CD4-positive, CD25-positive, alpha-beta regulatory T cell (primary cell): ENCODE measurements around the gene ATP5F1E. TPM values are rescaled to one million over a fixed set of nuclear protein-coding genes. Genes with fewer than 3 reads are reported as not detected.

Source experiments
- ATAC-seq, 2 donors: fragments of 150-1000 bp; cut with Tn5 transposase; one replicate each; pipeline ENCODE4 v1.10.0; 2021; ENCODE audit warnings: low read depth in 2 of 2, moderate number of reproducible peaks in 2 of 2, moderate library complexity in 1 of 2
- DNase-seq, 3 donors: peaks; one replicate each; pipeline versions ENCODE4 v3.0.0 to v3.0.0-alpha.2; 2012 to 2022; ENCODE audit warnings: mixed read lengths in 1 of 3
- H3K27ac ChIP-seq: one replicate; pipeline ENCODE4 v1.7.0; 2013; ENCODE audit warnings: mild to moderate bottlenecking, low read length; ENCODE audit not compliant: insufficient read depth, poor library complexity, severe bottlenecking
- H3K27me3 ChIP-seq: one replicate; pipeline ENCODE4 v1.7.0; 2013; ENCODE audit warnings: low read length; ENCODE audit not compliant: control insufficient read depth, insufficient read depth
- H3K36me3 ChIP-seq: one replicate; pipeline ENCODE4 v1.7.0; 2013; ENCODE audit warnings: mild to moderate bottlenecking, low read length, moderate library complexity; ENCODE audit not compliant: control insufficient read depth, insufficient read depth
- H3K4me1 ChIP-seq: 2 replicates; pipeline ENCODE4 v1.7.0; 2013; ENCODE audit warnings: mild to moderate bottlenecking, low read length; ENCODE audit not compliant: insufficient read depth, control insufficient read depth, poor library complexity, severe bottlenecking
- H3K4me3 ChIP-seq: one replicate; pipeline ENCODE4 v1.7.0; 2013; ENCODE audit warnings: low read depth, mild to moderate bottlenecking, low read length, moderate library complexity
- H3K9me3 ChIP-seq, 2 experiments: 1 replicate in 1 of 2; 2 replicates in 1 of 2; pipeline ENCODE4 v1.7.0; 2013; ENCODE audit warnings: low read length in 2 of 2, mild to moderate bottlenecking in 1 of 2, moderate library complexity in 1 of 2; ENCODE audit not compliant: control insufficient read depth in 2 of 2
- H3K27ac Mint-ChIP-seq, 3 donors: one replicate each; pipeline ENCODE4 v1.8.0; 2020 to 2022; ENCODE audit warnings: mild to moderate bottlenecking in 3 of 3, mixed read lengths in 3 of 3, moderate library complexity in 2 of 3
- H3K27me3 Mint-ChIP-seq: one replicate; pipeline ENCODE4 v1.8.0; 2022; ENCODE audit warnings: mild to moderate bottlenecking, mixed read lengths
- H3K36me3 Mint-ChIP-seq: one replicate; pipeline ENCODE4 v1.8.0; 2020; ENCODE audit warnings: mixed read lengths
- H3K4me1 Mint-ChIP-seq, 4 donors: one replicate each; pipeline ENCODE4 v1.8.0; 2020 to 2022; ENCODE audit warnings: mixed read lengths in 4 of 4, mild to moderate bottlenecking in 1 of 4
- H3K4me3 Mint-ChIP-seq, 4 donors: one replicate each; pipeline ENCODE4 v1.8.0; 2020 to 2022; ENCODE audit warnings: mild to moderate bottlenecking in 4 of 4, mixed read lengths in 4 of 4, moderate library complexity in 3 of 4
- H3K9me3 Mint-ChIP-seq, 7 donors: one replicate each; pipeline ENCODE4 v1.8.0; 2020 to 2022; ENCODE audit warnings: mixed read lengths in 7 of 7, mild to moderate bottlenecking in 3 of 7, moderate library complexity in 2 of 7
- polyA plus RNA-seq, 4 donors: library from polyadenylated mRNA; unstranded; fragments of 300-500 nt; fragmentation: Illumina TruSeq; gene quantifications; one replicate each; pipeline ENCODE4 v1.2.3, GENCODE V29; 2021
- total RNA-seq: library from RNA; stranded (reverse); gene quantifications from one replicate; pipeline ENCODE4 v1.2.3, GENCODE V29; 2022

Gene ATP5F1E
- total and polyA plus RNA-seq, 5 donors from 2014 or later: 54.9 to 145 (median 89.2) TPM

GRCh38 chr20:59008715-59009336 is 23.3 kb downstream of the ATP5F1E start:
- H3K27ac ChIP-seq: no peak overlapping the region
- no peak overlapping the region for H3K27ac Mint-ChIP-seq
- DNase-seq (no peak), ATAC-seq (no peak)
- H3K4me1 Mint-ChIP-seq: peaks cover 5 to 49% (median 38%) of the 10 kb centered on the region in 4 donors
- no peaks in the 10 kb centered on the region for H3K36me3 ChIP-seq
- H3K4me1 ChIP-seq: peaks cover 37% of the 10 kb centered on the region
- H3K9me3 Mint-ChIP-seq: peaks cover 0 to 1% (median 0%) of the 10 kb centered on the region in 7 donors
- H3K36me3 Mint-ChIP-seq: no peaks in the 10 kb centered on the region
- no peak overlapping the region for H3K4me3 ChIP-seq
- H3K4me3 Mint-ChIP-seq: peak overlapping the region in 2 of 4 donors; percentile 44 to 73
- peaks cover 4% of the 10 kb centered on the region for H3K27me3 Mint-ChIP-seq
- H3K27me3 ChIP-seq: no peaks in the 10 kb centered on the region
- no peaks in the 10 kb centered on the region for H3K9me3 ChIP-seq

GRCh38 chr20:59007665-59008511 is 24.2 kb downstream of the ATP5F1E start:
- no peaks in the 10 kb centered on the region for H3K9me3 ChIP-seq
- peaks cover 33% of the 10 kb centered on the region for H3K4me1 ChIP-seq
- no peak for DNase-seq
- Mint-ChIP-seq H3K4me1 (peaks cover 4 to 51% (median 39%) of the 10 kb centered on the region in 4 donors), H3K36me3 (no peaks in the 10 kb centered on the region), H3K4me3 (peak overlapping the region; percentile 61 to 85 (median 76)), H3K27ac (peak overlapping the region in 2 of 3 donors; percentile 59 to 86), H3K27me3 (peaks cover 4% of the 10 kb centered on the region), H3K9me3 (peaks cover 0 to 1% (median 0%) of the 10 kb centered on the region in 7 donors)
- no peak for ATAC-seq
- no peak overlapping the region for H3K27ac ChIP-seq
- H3K36me3 ChIP-seq: no peaks in the 10 kb centered on the region
- H3K27me3 ChIP-seq: no peaks in the 10 kb centered on the region
- H3K4me3 ChIP-seq: no peak overlapping the region

DNA sequence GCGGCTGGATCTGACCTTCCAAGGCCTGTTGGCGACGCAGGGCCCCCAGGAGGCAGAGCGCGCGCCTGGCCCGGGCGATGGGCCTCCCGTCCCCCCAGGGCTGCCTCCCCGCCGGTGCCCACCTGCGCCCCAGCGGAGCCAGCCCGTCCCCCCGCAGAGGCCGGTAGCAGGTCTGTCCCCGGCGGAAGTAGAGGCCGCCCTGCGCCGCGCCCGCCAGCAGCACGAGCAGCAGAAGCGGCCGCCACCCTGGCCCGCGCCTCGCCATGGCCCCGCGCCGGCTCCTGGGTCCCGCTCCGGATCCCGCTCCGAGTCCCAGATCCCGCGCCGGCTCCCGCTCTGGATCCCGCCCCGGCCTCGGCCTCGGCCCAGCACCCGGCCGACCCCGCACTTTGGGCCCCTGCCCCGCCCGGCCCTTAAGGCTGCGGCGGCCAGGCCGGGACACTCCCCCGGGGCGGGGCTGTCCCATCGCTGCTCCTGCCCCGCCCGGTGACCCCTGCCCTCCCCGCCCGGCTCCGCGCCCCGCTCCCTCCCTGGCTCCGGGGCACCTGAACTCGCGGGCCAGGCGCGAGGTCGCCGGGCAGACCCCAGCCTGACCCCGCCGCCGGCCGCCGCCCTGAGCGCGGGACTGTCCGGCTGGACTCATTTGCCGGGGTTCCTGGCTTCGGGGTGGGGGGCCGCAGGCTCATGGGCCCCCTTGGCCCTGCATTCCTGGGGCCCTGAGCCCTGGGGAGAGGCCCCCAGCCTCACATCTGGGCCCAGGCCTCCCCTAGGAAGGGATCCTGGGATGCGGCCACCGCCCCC is 25.1 kb downstream of the ATP5F1E start, which contains the start of gene CTSZ:
Gene CTSZ (minus strand): TSS at position 391 of the 801 bp plus-strand sequence. CDS start 126 bp downstream, at position 265.
- peak; percentile 32 to 60 (median 44) for DNase-seq
- peak within 1 kb of the TSS in 2 of 3 donors; percentile 86 to 99 for H3K27ac Mint-ChIP-seq
- H3K4me1 ChIP-seq: peaks cover 33% of the 10 kb centered on the region
- no peaks in the 10 kb centered on the region for H3K27me3 ChIP-seq
- H3K4me3 Mint-ChIP-seq: peak within 1 kb of the TSS; percentile 82 to 90 (median 86)
- peak; percentile 45 to 46 for ATAC-seq
- H3K36me3 ChIP-seq: no peaks in the 10 kb centered on the region
- peaks cover 0 to 55% (median 38%) of the 10 kb centered on the region in 4 donors for H3K4me1 Mint-ChIP-seq
- H3K36me3 Mint-ChIP-seq: no peaks in the 10 kb centered on the region
- H3K4me3 ChIP-seq: peak within 1 kb of the TSS; percentile 62
- H3K27ac ChIP-seq: peak within 1 kb of the TSS; percentile 72
- peaks cover 0 to 1% (median 0%) of the 10 kb centered on the region in 7 donors for H3K9me3 Mint-ChIP-seq
- H3K9me3 ChIP-seq: no peaks in the 10 kb centered on the region
- H3K27me3 Mint-ChIP-seq: no peaks in the 10 kb centered on the region

- Mint-ChIP-seq H3K4me3 (peak overlapping the region; percentile 82 to 90 (median 86)), H3K36me3 (no peaks in the 10 kb centered on the region), H3K9me3 (peaks cover 0 to 1% (median 0%) of the 10 kb centered on the region in 7 donors), H3K27me3 (no peaks in the 10 kb centered on the region), H3K4me1 (peaks cover 0 to 50% (median 32%) of the 10 kb centered on the region in 4 donors), H3K27ac (peak overlapping the region in 2 of 3 donors; percentile 91 to 99)
- H3K4me3 ChIP-seq: peak overlapping the region; percentile 62
- H3K36me3 ChIP-seq: no peaks in the 10 kb centered on the region
- peak overlapping the region; percentile 72 for H3K27ac ChIP-seq
- H3K4me1 ChIP-seq: peaks cover 33% of the 10 kb centered on the region
- ATAC-seq (no peak), DNase-seq (no peak)
- no peaks in the 10 kb centered on the region for H3K9me3 ChIP-seq
- H3K27me3 ChIP-seq: no peaks in the 10 kb centered on the region
Measured at GRCh38 chr20:59006167-59006863, 25.8 kb downstream of the ATP5F1E start.

DNA sequence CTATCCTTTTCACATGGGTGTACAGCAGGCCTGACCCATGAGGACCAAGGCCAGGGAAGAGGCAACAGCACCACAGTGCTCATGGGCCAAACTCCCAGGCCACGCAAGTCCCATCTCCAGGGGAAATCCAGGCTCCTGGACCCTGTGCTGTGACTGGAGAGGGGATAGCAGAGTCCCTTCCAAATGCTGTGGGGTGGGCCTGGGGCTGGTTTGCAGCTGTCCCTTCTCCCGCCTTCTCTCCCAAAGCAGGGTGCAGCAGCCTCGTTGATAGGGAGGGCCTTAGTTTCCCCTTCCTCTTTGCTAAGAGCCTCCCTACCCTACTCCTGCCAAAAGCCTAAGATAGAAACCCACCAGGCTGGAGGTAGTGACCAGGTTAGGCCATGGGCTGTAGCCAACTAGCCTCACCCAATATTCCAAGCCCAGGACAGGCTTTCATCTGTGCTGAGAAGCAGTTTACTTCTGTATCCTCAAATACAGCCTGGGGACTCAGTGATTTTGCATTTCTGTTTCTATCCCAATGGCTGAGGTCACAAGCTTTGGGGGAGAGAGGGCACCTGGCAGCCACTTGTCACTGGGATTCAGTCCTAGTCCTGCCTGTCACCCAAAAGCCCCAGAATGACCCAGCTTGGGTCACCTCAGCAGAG is 26.5 kb downstream of the ATP5F1E start:
- Mint-ChIP-seq H3K36me3 (no peaks in the 10 kb centered on the region), H3K4me3 (peak overlapping the region; percentile 82 to 90 (median 86)), H3K27me3 (no peaks in the 10 kb centered on the region), H3K9me3 (peaks cover 0 to 1% (median 0%) of the 10 kb centered on the region in 7 donors), H3K4me1 (peaks cover 0 to 47% (median 30%) of the 10 kb centered on the region in 4 donors), H3K27ac (peak overlapping the region; percentile 66 to 99 (median 91))
- peak overlapping the region; percentile 72 for H3K27ac ChIP-seq
- peaks cover 33% of the 10 kb centered on the region for H3K4me1 ChIP-seq
- peaks cover under 1% of the 10 kb centered on the region for H3K36me3 ChIP-seq
- no peak for ATAC-seq
- no peaks in the 10 kb centered on the region for H3K9me3 ChIP-seq
- H3K4me3 ChIP-seq: peak overlapping the region; percentile 62
- DNase-seq: no peak
- H3K27me3 ChIP-seq: no peaks in the 10 kb centered on the region

- Histone ChIP-seq H3K4me1 (peaks cover 33% of the 10 kb centered on the region), H3K36me3 (peaks cover 4% of the 10 kb centered on the region), H3K4me3 (peak overlapping the region; percentile 62), H3K9me3 (no peaks in the 10 kb centered on the region), H3K27me3 (no peaks in the 10 kb centered on the region), H3K27ac (peak overlapping the region; percentile 72)
- Mint-ChIP-seq H3K4me3 (peak overlapping the region; percentile 82 to 90 (median 86)), H3K4me1 (peaks cover 0 to 45% (median 30%) of the 10 kb centered on the region in 4 donors), H3K9me3 (peaks cover 0 to 1% (median 0%) of the 10 kb centered on the region in 7 donors), H3K36me3 (no peaks in the 10 kb centered on the region), H3K27me3 (no peaks in the 10 kb centered on the region), H3K27ac (peak overlapping the region; percentile 86 to 99 (median 91))
- DNase-seq (peak; percentile 23 to 80 (median 54)), ATAC-seq (peak; percentile 52 to 61)
Measured at GRCh38 chr20:59004763-59005522, 27.2 kb downstream of the ATP5F1E start.
